A375 (cell line): ENCODE measurements around the gene NEUROD4. TPM values are rescaled to one million over a fixed set of nuclear protein-coding genes. Genes with fewer than 3 reads are reported as not detected.

ENCODE experiments used
- total RNA-seq: library from RNA; depleted of rRNA; stranded (reverse); fragments of >200 nt; shearing (Covaris generic); gene quantifications from 2 replicates; pipeline ENCODE4 v1.2.3, GENCODE V29; 2014; rRNA removed

The NEUROD4 gene, protein sequence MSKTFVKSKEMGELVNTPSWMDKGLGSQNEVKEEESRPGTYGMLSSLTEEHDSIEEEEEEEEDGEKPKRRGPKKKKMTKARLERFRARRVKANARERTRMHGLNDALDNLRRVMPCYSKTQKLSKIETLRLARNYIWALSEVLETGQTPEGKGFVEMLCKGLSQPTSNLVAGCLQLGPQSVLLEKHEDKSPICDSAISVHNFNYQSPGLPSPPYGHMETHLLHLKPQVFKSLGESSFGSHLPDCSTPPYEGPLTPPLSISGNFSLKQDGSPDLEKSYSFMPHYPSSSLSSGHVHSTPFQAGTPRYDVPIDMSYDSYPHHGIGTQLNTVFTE
- not detected in 2 replicates for total RNA-seq

DNA sequence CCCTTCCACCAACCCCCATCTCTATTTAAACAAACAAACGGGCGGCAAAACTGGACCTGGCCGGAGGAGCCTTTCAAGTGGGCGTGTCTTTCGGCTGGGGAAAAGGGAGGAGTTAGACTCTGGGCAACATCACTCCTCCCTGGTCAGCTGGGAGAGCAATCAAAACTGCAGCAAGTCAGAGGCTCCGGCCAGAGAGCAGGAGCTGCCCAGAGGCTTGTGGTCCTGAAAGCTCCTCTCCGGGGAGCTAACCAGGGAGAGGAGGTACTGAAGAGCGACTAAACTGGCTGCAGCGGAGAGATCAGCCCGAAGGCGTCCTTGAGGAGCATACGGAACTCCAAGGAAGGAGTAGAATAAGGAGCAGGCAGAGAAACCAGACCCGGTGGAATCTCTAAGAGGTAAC, at the start of gene NEUROD4:
Gene NEUROD4, plus strand, starts transcription at position 191 of the 400 bp plus-strand sequence. CDS start 6,466 bp downstream, outside the sequence.

DNA sequence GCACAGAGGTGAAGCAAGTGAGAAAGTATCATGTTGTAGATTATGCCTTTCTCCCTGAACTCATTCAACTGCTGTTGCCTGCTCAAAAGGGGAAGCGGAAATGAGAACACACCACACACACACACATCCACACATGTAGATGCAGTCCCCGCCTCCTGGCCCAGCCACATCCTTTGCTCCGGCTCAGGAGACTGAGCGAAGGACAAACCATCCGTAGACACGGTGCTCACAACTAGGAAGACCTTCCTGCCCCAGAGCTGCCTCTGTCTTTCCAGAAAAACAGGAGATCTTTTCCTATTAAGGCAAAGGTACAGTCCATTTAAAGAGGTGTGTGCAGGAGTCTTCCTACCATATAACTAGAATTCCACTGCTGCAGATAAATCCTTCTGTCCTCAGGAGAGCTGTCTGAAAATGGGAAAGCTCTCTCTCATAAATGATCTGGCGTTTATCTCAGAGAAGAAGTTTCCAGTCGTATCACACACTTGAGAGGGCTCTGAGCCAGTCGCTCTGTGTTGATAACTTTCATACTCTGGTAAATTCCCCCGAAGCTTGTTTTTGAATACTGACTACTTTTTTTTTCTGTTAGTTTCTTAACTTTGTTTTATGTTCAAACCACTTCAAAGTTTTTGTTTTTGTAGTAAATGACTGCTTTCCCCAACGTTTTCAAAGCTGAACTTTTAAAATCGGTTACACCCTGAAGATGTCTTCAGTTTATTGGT, 35.0 kb upstream of the NEUROD4 start, which contains the start of gene TESPA1:
Gene TESPA1, minus strand, starts transcription at position 105 of the 719 bp plus-strand sequence. CDS start 10,200 bp downstream, outside the sequence.

Other genes starting within 250 kb of the NEUROD4 start
- not detected in 2 replicates for gene MUCL1, start 165.5 kb upstream of the NEUROD4 start, total RNA-seq
- not detected in 2 replicates for gene TESPA1, start 35.2 kb upstream of the NEUROD4 start, total RNA-seq
- gene OR9K2, start 106.4 kb downstream of the NEUROD4 start, total RNA-seq: not detected in 2 replicates
- gene OR10A7, start 201.1 kb downstream of the NEUROD4 start, total RNA-seq: not detected in 2 replicates
- not detected in 2 replicates for gene OR6C74, start 224.6 kb downstream of the NEUROD4 start, total RNA-seq